ENCODE data around the gene ITGA8.
"Not testable (repeated sequence)": the region's sequence is repeated elsewhere in the genome, so short reads cannot be mapped to it uniquely, and the experiment has no call there.

DNA sequence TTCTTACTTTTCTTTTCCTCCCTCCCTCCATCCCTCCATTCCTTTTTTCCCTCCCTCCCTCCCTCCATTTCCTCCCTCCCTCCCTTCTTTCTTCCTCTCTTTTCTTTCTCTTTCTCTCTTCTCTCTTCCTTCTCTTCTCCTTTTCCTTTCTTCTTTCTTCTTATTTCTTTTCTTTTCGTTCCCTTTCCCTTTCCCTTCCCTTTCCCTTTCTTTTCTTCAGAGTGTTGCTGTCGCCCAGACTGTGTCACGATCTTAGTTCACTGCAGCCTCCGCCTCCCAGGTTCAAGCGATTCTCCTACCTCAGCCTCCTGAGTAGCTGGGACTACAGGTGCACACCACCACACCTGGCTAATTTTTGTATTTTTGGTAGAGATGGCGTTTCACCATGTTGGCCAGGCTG, 42.5 kb upstream of the ITGA8 start:
- not testable (repeated sequence) for TF ChIP-seq CTCF, POLR2A (IDR thresholded peaks at IDR 0.05)
